Transverse colon (tissue), 4 donors: Measurements from ENCODE around the gene NFIA. TPM values are rescaled to one million over a fixed set of nuclear protein-coding genes. Genes with fewer than 3 reads are reported as not detected.

Source experiments
- DNase-seq: peaks from one replicate; pipeline ENCODE4 v3.0.0-alpha.2; 2019
- H3K27ac ChIP-seq, 4 donors: fragments of 200-600 bp; sonication (generic); 2 replicates each; pipeline ENCODE4 v1.5.1; 2016 to 2018; ENCODE audit warnings: inconsistent platforms in 4 of 4
- H3K27me3 ChIP-seq: fragments of 200-600 bp; sonication (generic); 2 replicates; pipeline ENCODE4 v1.5.1; 2017; ENCODE audit warnings: inconsistent platforms
- H3K36me3 ChIP-seq, 4 donors: fragments of 200-600 bp; sonication (generic); 2 replicates each; pipeline ENCODE4 v1.5.1; 2017 to 2019; ENCODE audit warnings: inconsistent platforms in 4 of 4
- H3K4me1 ChIP-seq, 4 donors: fragments of 200-600 bp; sonication (generic); 2 replicates each; pipeline ENCODE4 v1.5.1; 2017 to 2020; ENCODE audit warnings: inconsistent platforms in 4 of 4
- H3K4me3 ChIP-seq, 4 donors: fragments of 200-600 bp; sonication (generic); 1 replicate in 1 of 4; 2 replicates in 3 of 4; pipeline versions ENCODE4 v1.5.1 to v1.6.1; 2017 to 2019; ENCODE audit warnings: inconsistent platforms in 4 of 4
- H3K9me3 ChIP-seq, 2 donors: fragments of 200-600 bp; sonication (generic); 2 replicates each; pipeline ENCODE4 v1.5.1; 2017 to 2019; ENCODE audit warnings: inconsistent platforms in 2 of 2
- EP300 ChIP-seq: sonication (generic); formaldehyde crosslinking; IDR thresholded peaks from one replicate; pipeline ENCODE4 v1.6.1; 2017; ENCODE audit warnings: antibody characterized with exemption, low read depth
- POLR2A ChIP-seq: fragments of 450-650 bp; IDR thresholded peaks from one replicate; pipeline ENCODE4 v1.6.1; 2016; ENCODE audit warnings: antibody characterized with exemption, mild to moderate bottlenecking, moderate library complexity
- POLR2AphosphoS5 ChIP-seq, 3 donors: sonication (generic); formaldehyde crosslinking; IDR thresholded peaks; one replicate each; pipeline ENCODE4 v1.6.1; 2016; ENCODE audit warnings: antibody characterized with exemption in 3 of 3
- WGBS, 2 donors: methylation state at CpG; one replicate each; pipeline ENCODE4 v1.1.5; 2018; ENCODE audit warnings: low coverage in 1 of 2; 5-methylcytosine and 5-hydroxymethylcytosine counted together
- in situ Hi-C, 4 donors: fragments of 200-750 bp; cut with MboI; loops; one replicate each; pipeline versions ENCODE4 v1.15.0 to v1.15.1; 2017; ENCODE audit warnings: low sequenced_read_pairs in 3 of 4, low pct_ligation_motif_present in 1 of 4, low pct_unique_long_range_greater_than_20kb in 1 of 4
- intact Hi-C: fragments of 100-400 bp; cut with DNase I; formaldehyde crosslinking; loops from one replicate; pipeline ENCODE4 v1.15.1; 2023; ENCODE audit warnings: low total_unique reads
- total RNA-seq, 4 donors: library from RNA; depleted of rRNA; stranded (reverse); fragments of >200 nt; gene quantifications; one replicate each; pipeline ENCODE4 v1.1.0, GENCODE V29; 2016
- TF ChIP-seq, protein P1 (sequence below), 5 experiments: fragments of 200-600 bp in 3 of 5; fragments of 450-650 bp in 2 of 5; sonication (generic) in 3 of 5; IDR thresholded peaks; 1 replicate in 2 of 5; 2 replicates in 3 of 5; pipeline ENCODE4 v1.5.1; 2016 to 2017; ENCODE audit warnings: antibody characterized with exemption in 5 of 5, inconsistent platforms in 3 of 5, mild to moderate bottlenecking in 2 of 5, moderate library complexity in 1 of 5

Gene NFIA
- total RNA-seq, 4 donors from 2014 or later, result 17.3 to 37.2 (median 29.8) TPM

DNA sequence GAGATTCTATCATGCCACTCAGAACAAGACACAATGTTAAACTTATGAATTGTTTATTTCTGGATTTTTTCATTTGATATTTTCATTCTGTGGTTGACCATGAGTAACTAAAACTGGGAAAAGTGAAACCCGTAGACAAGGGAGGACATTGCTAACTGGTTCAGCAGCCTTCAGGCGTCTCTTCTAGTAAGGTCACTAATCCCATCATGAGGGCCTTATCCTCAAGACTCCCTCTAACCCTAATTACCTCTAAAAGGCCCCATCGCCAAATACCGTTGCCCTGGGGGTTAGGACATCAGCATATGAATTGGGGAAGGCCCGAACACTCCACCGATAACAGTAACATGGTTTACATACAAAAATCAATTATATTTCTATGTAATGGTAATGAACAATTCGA is 394.9 kb downstream of the NFIA start:
- H3K27ac ChIP-seq, result no peak overlapping the region
- H3K9me3 ChIP-seq, result no peaks in the 10 kb centered on the region
- intact Hi-C loops (no loop called here), in situ Hi-C loops (no loop called here)
- WGBS, 2 donors, result 80 to 87% methylated on average over 6 to 7 of the region's 7 CpGs
- no peak overlapping the region for H3K4me3 ChIP-seq
- H3K4me1 ChIP-seq, result no peaks in the 10 kb centered on the region
- TF ChIP-seq POLR2A, result no peak
- TF ChIP-seq, protein P1, sequence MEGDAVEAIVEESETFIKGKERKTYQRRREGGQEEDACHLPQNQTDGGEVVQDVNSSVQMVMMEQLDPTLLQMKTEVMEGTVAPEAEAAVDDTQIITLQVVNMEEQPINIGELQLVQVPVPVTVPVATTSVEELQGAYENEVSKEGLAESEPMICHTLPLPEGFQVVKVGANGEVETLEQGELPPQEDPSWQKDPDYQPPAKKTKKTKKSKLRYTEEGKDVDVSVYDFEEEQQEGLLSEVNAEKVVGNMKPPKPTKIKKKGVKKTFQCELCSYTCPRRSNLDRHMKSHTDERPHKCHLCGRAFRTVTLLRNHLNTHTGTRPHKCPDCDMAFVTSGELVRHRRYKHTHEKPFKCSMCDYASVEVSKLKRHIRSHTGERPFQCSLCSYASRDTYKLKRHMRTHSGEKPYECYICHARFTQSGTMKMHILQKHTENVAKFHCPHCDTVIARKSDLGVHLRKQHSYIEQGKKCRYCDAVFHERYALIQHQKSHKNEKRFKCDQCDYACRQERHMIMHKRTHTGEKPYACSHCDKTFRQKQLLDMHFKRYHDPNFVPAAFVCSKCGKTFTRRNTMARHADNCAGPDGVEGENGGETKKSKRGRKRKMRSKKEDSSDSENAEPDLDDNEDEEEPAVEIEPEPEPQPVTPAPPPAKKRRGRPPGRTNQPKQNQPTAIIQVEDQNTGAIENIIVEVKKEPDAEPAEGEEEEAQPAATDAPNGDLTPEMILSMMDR (IDR thresholded peaks at IDR 0.05), result no peak
- TF ChIP-seq POLR2AphosphoS5 (IDR thresholded peaks at IDR 0.05), result no peak
- no peak for TF ChIP-seq EP300
- H3K27me3 ChIP-seq, result no peaks in the 10 kb centered on the region
- no peak for DNase-seq
- no peaks in the 10 kb centered on the region for H3K36me3 ChIP-seq

DNA sequence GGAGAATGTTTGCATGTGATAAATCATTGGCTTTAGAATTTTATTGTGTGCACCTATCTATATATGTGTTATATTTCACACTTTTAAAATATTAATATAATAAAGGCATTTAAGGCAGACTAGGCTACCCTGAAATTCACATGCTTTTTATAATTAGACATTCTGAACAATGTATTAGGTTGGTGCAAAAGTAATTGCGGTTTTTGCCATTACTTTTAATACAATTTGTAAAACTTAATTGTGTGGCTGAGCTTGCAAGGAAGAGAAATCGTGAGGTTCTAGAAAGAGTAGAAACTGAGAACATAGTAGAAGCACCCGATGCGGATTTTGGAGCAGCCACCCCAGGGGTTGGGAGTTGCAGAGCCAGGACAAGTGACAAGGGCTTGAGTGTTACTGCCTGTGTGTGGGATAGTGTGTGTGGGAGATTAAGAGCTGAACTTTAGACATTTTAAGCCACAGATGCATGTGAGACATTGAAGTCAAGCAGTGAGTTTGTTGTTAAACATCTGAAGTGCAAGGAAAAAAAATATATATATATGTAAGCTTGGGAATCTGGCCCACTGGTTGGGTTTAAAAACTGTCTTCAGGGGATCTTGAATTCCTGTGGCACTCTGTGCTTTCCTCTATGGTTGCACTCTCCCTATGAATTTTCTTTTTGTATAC is 398.0 kb downstream of the NFIA start:
- TF ChIP-seq, protein P1 (IDR thresholded peaks at IDR 0.05), result no peak
- TF ChIP-seq POLR2A (no peak), POLR2AphosphoS5 (IDR thresholded peaks at IDR 0.05) (no peak), EP300 (no peak)
- no peak overlapping the region for H3K27ac ChIP-seq
- DNase-seq, result no peak
- H3K27me3 ChIP-seq, result no peaks in the 10 kb centered on the region
- no peaks in the 10 kb centered on the region for H3K9me3 ChIP-seq
- H3K4me3 ChIP-seq, result no peak overlapping the region
- intact Hi-C loops (no loop called here), in situ Hi-C loops (no loop called here)
- WGBS, 2 donors, result 70 to 93% methylated on average over 4 of the region's 4 CpGs
- H3K36me3 ChIP-seq, result no peaks in the 10 kb centered on the region
- no peaks in the 10 kb centered on the region for H3K4me1 ChIP-seq

DNA sequence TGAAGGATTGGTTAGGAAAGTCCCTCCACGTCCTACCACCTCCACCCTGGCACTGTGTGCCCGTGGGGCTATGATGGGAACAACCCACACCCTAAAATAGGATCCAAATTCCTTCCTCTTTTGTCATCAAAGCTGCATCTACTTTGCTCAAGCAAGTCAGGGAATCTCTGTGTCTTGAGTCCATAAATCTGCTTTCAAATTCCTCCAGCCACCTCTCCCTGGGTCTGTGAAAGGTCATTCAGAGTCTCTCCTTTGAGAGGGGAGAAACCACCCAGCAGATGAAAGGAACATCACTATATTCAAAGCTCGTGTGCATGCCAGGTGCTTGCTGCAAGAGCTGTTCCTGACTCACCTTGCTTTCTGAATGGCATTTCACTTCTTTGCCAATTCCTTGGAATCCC is 399.0 kb downstream of the NFIA start:
- Histone ChIP-seq H3K36me3 (no peaks in the 10 kb centered on the region), H3K9me3 (no peaks in the 10 kb centered on the region), H3K4me3 (no peak overlapping the region), H3K4me1 (no peaks in the 10 kb centered on the region), H3K27me3 (no peaks in the 10 kb centered on the region), H3K27ac (no peak overlapping the region)
- DNase-seq, result no peak
- 33 to 67% methylated on average over 1 to 3 of the region's 3 CpGs for WGBS, 2 donors
- intact Hi-C loops, result no loop called here
- TF ChIP-seq POLR2AphosphoS5 (IDR thresholded peaks at IDR 0.05) (no peak), POLR2A (no peak)
- in situ Hi-C loops, result no loop called here

DNA sequence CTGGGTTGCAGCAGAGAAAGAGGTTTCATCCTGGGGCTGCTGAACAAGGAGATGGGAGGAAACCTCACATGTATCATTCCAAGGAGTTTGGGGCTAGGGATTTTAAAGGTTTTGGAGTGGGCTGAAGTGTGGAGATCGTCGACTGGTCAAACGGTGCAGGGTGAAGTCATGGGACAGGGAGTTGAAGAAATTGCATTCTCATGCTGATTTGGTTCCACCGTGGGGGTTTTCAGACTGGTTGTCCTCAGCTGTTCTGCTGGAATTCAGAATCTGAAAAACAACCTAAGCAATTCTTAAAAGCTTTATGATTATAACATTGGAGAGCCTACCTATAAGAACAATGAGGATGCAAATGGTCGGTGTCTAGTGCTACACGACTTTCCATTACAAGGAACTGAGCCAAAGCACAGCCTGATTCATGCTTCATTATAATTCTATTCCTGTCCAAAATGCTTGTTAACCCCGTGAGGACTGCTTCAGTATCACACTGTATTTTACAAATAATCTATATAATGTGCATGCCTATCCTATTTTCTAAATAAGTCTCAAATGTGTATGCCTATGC is 399.9 kb downstream of the NFIA start:
- Histone ChIP-seq H3K9me3 (no peaks in the 10 kb centered on the region), H3K27me3 (no peaks in the 10 kb centered on the region), H3K4me1 (no peaks in the 10 kb centered on the region), H3K36me3 (no peaks in the 10 kb centered on the region), H3K27ac (no peak overlapping the region), H3K4me3 (no peak overlapping the region)
- TF ChIP-seq POLR2A (no peak), EP300 (no peak), POLR2AphosphoS5 (IDR thresholded peaks at IDR 0.05) (no peak)
- TF ChIP-seq, protein P1 (IDR thresholded peaks at IDR 0.05), result no peak
- intact Hi-C loops (no loop called here), in situ Hi-C loops (no loop called here)
- DNase-seq, result no peak
- WGBS, 2 donors, result 64 to 80% methylated on average over 6 to 7 of the region's 7 CpGs
